VCaP (cell line): Measurements from ENCODE around the gene PPY.

Experiments used
- H3K27ac ChIP-seq: fragments of 450-650 bp; 2 replicates; pipeline ENCODE4 v1.5.1; 2017
- TF ChIP-seq, protein P1 (sequence below): fragments of 450-650 bp; conservative IDR thresholded peaks from 2 replicates; pipeline ENCODE4 v1.5.1; 2017; ENCODE audit warnings: mild to moderate bottlenecking, moderate library complexity

The PPY gene

GRCh38 chr17:43914451-43914850 is 27.8 kb downstream of the PPY start:
- H3K27ac ChIP-seq: no peak overlapping the region
- TF ChIP-seq, protein P1, sequence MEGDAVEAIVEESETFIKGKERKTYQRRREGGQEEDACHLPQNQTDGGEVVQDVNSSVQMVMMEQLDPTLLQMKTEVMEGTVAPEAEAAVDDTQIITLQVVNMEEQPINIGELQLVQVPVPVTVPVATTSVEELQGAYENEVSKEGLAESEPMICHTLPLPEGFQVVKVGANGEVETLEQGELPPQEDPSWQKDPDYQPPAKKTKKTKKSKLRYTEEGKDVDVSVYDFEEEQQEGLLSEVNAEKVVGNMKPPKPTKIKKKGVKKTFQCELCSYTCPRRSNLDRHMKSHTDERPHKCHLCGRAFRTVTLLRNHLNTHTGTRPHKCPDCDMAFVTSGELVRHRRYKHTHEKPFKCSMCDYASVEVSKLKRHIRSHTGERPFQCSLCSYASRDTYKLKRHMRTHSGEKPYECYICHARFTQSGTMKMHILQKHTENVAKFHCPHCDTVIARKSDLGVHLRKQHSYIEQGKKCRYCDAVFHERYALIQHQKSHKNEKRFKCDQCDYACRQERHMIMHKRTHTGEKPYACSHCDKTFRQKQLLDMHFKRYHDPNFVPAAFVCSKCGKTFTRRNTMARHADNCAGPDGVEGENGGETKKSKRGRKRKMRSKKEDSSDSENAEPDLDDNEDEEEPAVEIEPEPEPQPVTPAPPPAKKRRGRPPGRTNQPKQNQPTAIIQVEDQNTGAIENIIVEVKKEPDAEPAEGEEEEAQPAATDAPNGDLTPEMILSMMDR: no peak

- H3K27ac ChIP-seq: no peak overlapping the region
- TF ChIP-seq, protein P1: no peak
Measured at GRCh38 chr17:43913584-43913983, 28.7 kb downstream of the PPY start.

GRCh38 chr17:43912635-43913304 is 29.5 kb downstream of the PPY start:
- H3K27ac ChIP-seq: no peak overlapping the region
- TF ChIP-seq, protein P1: no peak

GRCh38 chr17:43911904-43912303 is 30.4 kb downstream of the PPY start:
- no peak overlapping the region for H3K27ac ChIP-seq
- TF ChIP-seq, protein P1: no peak

DNA sequence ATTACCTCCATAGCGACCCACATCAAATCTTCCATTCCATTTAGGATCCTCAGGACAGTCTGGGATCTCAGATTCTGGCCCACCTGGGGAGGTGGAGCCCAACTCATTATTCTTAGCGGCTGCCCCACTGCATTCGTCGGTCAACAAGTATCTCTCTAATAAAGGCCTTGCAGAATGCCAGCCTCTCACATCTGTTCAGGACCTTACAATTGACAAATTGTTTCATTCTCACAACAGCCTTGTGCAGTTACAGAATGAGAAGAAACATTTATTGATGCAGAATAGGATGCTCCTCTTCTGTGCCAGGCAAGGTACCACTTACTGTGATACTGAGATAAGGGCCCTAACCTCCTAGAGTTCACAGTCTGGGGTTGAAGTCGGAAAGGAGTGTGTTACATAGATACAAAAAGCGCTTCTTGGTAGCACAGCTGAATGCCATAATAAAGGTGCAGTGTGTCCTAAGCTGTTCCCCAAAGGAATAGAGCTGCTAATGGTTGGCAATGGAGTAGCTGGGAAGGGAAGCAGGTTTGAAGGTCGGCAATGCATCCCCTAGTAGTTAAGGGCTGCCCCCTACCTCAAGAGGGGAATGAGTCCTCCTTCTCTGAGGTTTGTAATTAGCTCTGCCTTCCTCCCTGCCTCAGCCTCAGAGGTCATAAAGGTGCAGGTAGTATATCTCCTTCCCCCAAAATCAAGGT is 32.6 kb downstream of the PPY start:
- no peak overlapping the region for H3K27ac ChIP-seq
- TF ChIP-seq, protein P1: no peak

- H3K27ac ChIP-seq: no peak overlapping the region
- TF ChIP-seq, protein P1: no peak
Measured at GRCh38 chr17:43907998-43908721, 34.1 kb downstream of the PPY start.

- peak within 1 kb of the TSS; percentile 40; the same call in 1 of the 2 replicates for H3K27ac ChIP-seq
Measured at GRCh38 chr17:43907425-43907981, 34.8 kb downstream of the PPY start, which contains the start of gene MPP2. Gene MPP2 (minus strand): TSS chr17:43907536. CDS start chr17:43904460, 3,076 bp downstream.

More at GRCh38 chr17:43907425-43907981, 34.8 kb downstream of the PPY start, which contains the start of gene MPP2:
- TF ChIP-seq, protein P1: no peak
